Neural cell (in vitro differentiated cells): ENCODE results near the gene CFAP20DC. TPM values are rescaled to one million over a fixed set of nuclear protein-coding genes. Genes with fewer than 3 reads are reported as not detected.

Experiments
- H2AFZ ChIP-seq: fragments of 200-600, 300-800 bp; sonication (generic), shearing (Covaris generic); 2 replicates; pipeline ENCODE4 v1.6.0; 2014; ENCODE audit warnings: low read depth, mild to moderate bottlenecking, antibody characterized with exemption, low read length, moderate library complexity
- H3F3A ChIP-seq: fragments of 200-600 bp; shearing (Covaris generic); 2 replicates; pipeline ENCODE4 v1.6.1; 2016; ENCODE audit warnings: mild to moderate bottlenecking, moderate library complexity, mixed read lengths, antibody characterized with exemption, low read length; ENCODE audit not compliant: insufficient read depth, poor library complexity, severe bottlenecking
- H3K27ac ChIP-seq: fragments of 200-600, 300-800 bp; sonication (generic), shearing (Covaris generic); 2 replicates; pipeline ENCODE4 v1.5.1; 2014; ENCODE audit warnings: mild to moderate bottlenecking, low read length, moderate library complexity
- H3K27me3 ChIP-seq: fragments of 300-800, 200-600 bp; sonication (generic), shearing (Covaris generic); 2 replicates; pipeline ENCODE4 v1.6.0; 2014; ENCODE audit warnings: mild to moderate bottlenecking, low read depth, low read length, moderate library complexity; ENCODE audit not compliant: insufficient read depth
- H3K36me3 ChIP-seq: fragments of 300-800, 200-600 bp; sonication (generic), shearing (Covaris generic); 2 replicates; pipeline ENCODE4 v1.5.1; 2014; ENCODE audit warnings: mild to moderate bottlenecking, antibody characterized with exemption, low read length, moderate library complexity; ENCODE audit not compliant: insufficient read depth
- H3K4me2 ChIP-seq: fragments of 300-800, 200-600 bp; sonication (generic), shearing (Covaris generic); 2 replicates; pipeline ENCODE4 v1.6.0; 2014; ENCODE audit warnings: mild to moderate bottlenecking, low read length
- H3K4me3 ChIP-seq: fragments of 300-800, 200-600 bp; sonication (generic), shearing (Covaris generic); 2 replicates; pipeline ENCODE4 v1.5.1; 2014; ENCODE audit warnings: mild to moderate bottlenecking, low read length, moderate library complexity
- H3K79me2 ChIP-seq: fragments of 200-600 bp; shearing (Covaris generic); replicated peaks from 2 replicates; pipeline ENCODE4 v1.6.0; 2014; ENCODE audit warnings: mild to moderate bottlenecking, low read length, moderate library complexity; ENCODE audit not compliant: insufficient read depth
- H3K9ac ChIP-seq: fragments of 300-800, 200-600 bp; sonication (generic), shearing (Covaris generic); 2 replicates; pipeline ENCODE4 v1.6.1; 2016; ENCODE audit warnings: mild to moderate bottlenecking, low read length, mixed read lengths
- H3K9me2 ChIP-seq: fragments of 200-600 bp; shearing (Covaris generic); 2 replicates; pipeline ENCODE4 v1.6.1; 2016; ENCODE audit warnings: mild to moderate bottlenecking, low read length, mixed read lengths; ENCODE audit not compliant: insufficient read depth
- H3K9me3 ChIP-seq: fragments of 200-600, 300-800 bp; sonication (generic), shearing (Covaris generic); 2 replicates; pipeline ENCODE4 v1.6.1; 2016; ENCODE audit warnings: mild to moderate bottlenecking, mixed run types, low read length, moderate library complexity, mixed read lengths
- H4K20me1 ChIP-seq: fragments of 200-600 bp; shearing (Covaris generic); 2 replicates; pipeline ENCODE4 v1.6.1; 2016; ENCODE audit warnings: mild to moderate bottlenecking, mixed run types; ENCODE audit not compliant: insufficient read depth
- EP300 ChIP-seq: fragments of 450-650 bp; conservative IDR thresholded peaks from 2 replicates; pipeline ENCODE4 v1.6.1; 2014; ENCODE audit warnings: antibody characterized with exemption, mild to moderate bottlenecking, moderate library complexity; ENCODE audit not compliant: poor library complexity, severe bottlenecking
- EZH2 ChIP-seq: fragments of 200-600, 300-800 bp; shearing (Covaris generic), sonication (generic); IDR thresholded peaks from 2 replicates; pipeline ENCODE4 v1.6.1; 2014; ENCODE audit warnings: antibody characterized with exemption, low read length, borderline replicate concordance, mild to moderate bottlenecking; ENCODE audit not compliant: insufficient read depth, poor library complexity, severe bottlenecking
- MXI1 ChIP-seq: fragments of 450-650 bp; conservative IDR thresholded peaks from 2 replicates; pipeline ENCODE4 v1.6.1; 2014; ENCODE audit warnings: antibody characterized with exemption, mild to moderate bottlenecking; ENCODE audit not compliant: poor library complexity, severe bottlenecking
- POLR2AphosphoS5 ChIP-seq: IDR thresholded peaks from 2 replicates; pipeline ENCODE4 v1.6.1; 2012
- RAD21 ChIP-seq: fragments of 450-650 bp; conservative IDR thresholded peaks from 2 replicates; pipeline ENCODE4 v1.6.1; 2014; ENCODE audit warnings: antibody characterized with exemption, mild to moderate bottlenecking, moderate library complexity
- SMC3 ChIP-seq: fragments of 450-650 bp; conservative IDR thresholded peaks from 2 replicates; pipeline ENCODE4 v1.6.1; 2014; ENCODE audit warnings: antibody characterized with exemption, mild to moderate bottlenecking, moderate library complexity; ENCODE audit not compliant: poor library complexity
- TAF1 ChIP-seq: IDR thresholded peaks from 2 replicates; pipeline ENCODE4 v1.6.1; 2012; ENCODE audit warnings: low read depth
- polyA plus RNA-seq: library from polyadenylated mRNA; depleted of rRNA; stranded (reverse); fragments of >200 nt; gene quantifications from 2 replicates; pipeline ENCODE4 v1.2.3, GENCODE V29; 2014
- TF ChIP-seq, protein P1 (sequence below): fragments of 450-650 bp; IDR thresholded peaks from 2 replicates; pipeline ENCODE4 v1.5.1; 2014; ENCODE audit warnings: antibody characterized with exemption, mild to moderate bottlenecking, moderate library complexity; ENCODE audit not compliant: poor library complexity, severe bottlenecking
- TF ChIP-seq, protein P2 (sequence below): IDR thresholded peaks from 2 replicates; pipeline ENCODE4 v1.6.1; 2012; ENCODE audit warnings: borderline replicate concordance

Gene CFAP20DC
- polyA plus RNA-seq, 1 donor from 2014 or later: not detected

DNA sequence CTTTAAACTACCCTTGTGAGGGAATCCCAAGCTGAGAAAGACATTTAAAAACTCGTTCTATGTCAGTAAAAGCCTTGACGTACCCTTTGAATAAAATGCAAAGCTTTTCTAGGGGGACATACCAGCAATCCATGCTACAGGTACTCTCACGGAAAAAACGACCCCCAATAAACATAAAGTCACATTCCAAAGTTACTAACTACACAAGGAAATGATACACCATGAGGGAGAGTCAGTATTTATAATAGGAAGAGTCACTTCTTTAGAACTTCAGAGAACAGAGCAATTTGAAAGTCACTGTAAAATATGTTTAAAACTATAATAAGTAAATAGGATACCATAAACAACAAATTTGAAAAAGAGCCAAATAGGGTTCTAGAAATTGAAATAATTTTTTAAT, 63.2 kb downstream of the CFAP20DC start:
- Histone ChIP-seq H3K4me3 (no peak overlapping the region), H2AFZ (no peak overlapping the region)

DNA sequence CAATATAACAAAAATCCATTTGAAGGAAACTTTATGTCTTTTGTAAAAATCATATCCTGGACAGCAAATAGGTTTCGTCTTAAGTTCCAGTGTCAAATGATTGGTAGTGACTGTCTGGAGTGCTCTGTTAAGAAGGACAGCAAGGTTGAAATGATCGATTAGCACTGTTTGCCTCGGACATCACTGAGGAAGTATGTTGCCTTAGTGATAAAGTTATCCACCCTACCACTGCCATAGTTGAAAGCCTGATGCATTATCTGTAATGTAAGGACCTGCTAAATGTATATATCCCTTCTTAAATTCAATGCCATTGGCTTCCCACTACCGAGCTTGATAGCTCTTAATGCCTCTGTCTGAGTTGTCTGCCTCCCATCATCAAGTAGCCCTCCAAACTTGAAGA, 70.0 kb downstream of the CFAP20DC start:
- H3K4me3 ChIP-seq: no peak overlapping the region
- no peaks in the 10 kb centered on the region for H4K20me1 ChIP-seq
- H3K9me3 ChIP-seq: no peaks in the 10 kb centered on the region
- no peak overlapping the region for H3K4me2 ChIP-seq
- H3K36me3 ChIP-seq: no peaks in the 10 kb centered on the region
- no peaks in the 10 kb centered on the region for H3K9me2 ChIP-seq
- H3K27ac ChIP-seq: no peak overlapping the region
- no peaks in the 10 kb centered on the region for H3K79me2 ChIP-seq
- H2AFZ ChIP-seq: no peak overlapping the region
- H3K27me3 ChIP-seq: no peaks in the 10 kb centered on the region
- H3K9ac ChIP-seq: no peak overlapping the region
- H3F3A ChIP-seq: no peaks in the 10 kb centered on the region
- TF ChIP-seq POLR2AphosphoS5: no peak
- no peak for TF ChIP-seq EZH2
- no peak for TF ChIP-seq TAF1
- no peak for TF ChIP-seq EP300
- no peak for TF ChIP-seq MXI1
- TF ChIP-seq SMC3: no peak
- TF ChIP-seq, protein P1, sequence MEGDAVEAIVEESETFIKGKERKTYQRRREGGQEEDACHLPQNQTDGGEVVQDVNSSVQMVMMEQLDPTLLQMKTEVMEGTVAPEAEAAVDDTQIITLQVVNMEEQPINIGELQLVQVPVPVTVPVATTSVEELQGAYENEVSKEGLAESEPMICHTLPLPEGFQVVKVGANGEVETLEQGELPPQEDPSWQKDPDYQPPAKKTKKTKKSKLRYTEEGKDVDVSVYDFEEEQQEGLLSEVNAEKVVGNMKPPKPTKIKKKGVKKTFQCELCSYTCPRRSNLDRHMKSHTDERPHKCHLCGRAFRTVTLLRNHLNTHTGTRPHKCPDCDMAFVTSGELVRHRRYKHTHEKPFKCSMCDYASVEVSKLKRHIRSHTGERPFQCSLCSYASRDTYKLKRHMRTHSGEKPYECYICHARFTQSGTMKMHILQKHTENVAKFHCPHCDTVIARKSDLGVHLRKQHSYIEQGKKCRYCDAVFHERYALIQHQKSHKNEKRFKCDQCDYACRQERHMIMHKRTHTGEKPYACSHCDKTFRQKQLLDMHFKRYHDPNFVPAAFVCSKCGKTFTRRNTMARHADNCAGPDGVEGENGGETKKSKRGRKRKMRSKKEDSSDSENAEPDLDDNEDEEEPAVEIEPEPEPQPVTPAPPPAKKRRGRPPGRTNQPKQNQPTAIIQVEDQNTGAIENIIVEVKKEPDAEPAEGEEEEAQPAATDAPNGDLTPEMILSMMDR: no peak
- TF ChIP-seq RAD21: no peak
- TF ChIP-seq, protein P2, sequence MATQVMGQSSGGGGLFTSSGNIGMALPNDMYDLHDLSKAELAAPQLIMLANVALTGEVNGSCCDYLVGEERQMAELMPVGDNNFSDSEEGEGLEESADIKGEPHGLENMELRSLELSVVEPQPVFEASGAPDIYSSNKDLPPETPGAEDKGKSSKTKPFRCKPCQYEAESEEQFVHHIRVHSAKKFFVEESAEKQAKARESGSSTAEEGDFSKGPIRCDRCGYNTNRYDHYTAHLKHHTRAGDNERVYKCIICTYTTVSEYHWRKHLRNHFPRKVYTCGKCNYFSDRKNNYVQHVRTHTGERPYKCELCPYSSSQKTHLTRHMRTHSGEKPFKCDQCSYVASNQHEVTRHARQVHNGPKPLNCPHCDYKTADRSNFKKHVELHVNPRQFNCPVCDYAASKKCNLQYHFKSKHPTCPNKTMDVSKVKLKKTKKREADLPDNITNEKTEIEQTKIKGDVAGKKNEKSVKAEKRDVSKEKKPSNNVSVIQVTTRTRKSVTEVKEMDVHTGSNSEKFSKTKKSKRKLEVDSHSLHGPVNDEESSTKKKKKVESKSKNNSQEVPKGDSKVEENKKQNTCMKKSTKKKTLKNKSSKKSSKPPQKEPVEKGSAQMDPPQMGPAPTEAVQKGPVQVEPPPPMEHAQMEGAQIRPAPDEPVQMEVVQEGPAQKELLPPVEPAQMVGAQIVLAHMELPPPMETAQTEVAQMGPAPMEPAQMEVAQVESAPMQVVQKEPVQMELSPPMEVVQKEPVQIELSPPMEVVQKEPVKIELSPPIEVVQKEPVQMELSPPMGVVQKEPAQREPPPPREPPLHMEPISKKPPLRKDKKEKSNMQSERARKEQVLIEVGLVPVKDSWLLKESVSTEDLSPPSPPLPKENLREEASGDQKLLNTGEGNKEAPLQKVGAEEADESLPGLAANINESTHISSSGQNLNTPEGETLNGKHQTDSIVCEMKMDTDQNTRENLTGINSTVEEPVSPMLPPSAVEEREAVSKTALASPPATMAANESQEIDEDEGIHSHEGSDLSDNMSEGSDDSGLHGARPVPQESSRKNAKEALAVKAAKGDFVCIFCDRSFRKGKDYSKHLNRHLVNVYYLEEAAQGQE: no peak

More for the DNA sequence above, 63.2 kb downstream of the CFAP20DC start:
- Histone ChIP-seq H3K9ac (no peak overlapping the region), H3K27ac (no peak overlapping the region), H3K9me3 (no peaks in the 10 kb centered on the region), H3K79me2 (no peaks in the 10 kb centered on the region), H3F3A (no peaks in the 10 kb centered on the region), H4K20me1 (no peaks in the 10 kb centered on the region), H3K27me3 (no peaks in the 10 kb centered on the region), H3K4me2 (no peak overlapping the region), H3K36me3 (no peaks in the 10 kb centered on the region), H3K9me2 (no peaks in the 10 kb centered on the region)
- TF ChIP-seq EZH2 (no peak), SMC3 (no peak), EP300 (no peak), MXI1 (no peak), RAD21 (no peak), TAF1 (no peak), POLR2AphosphoS5 (no peak)
- TF ChIP-seq, protein P2: no peak
- TF ChIP-seq, protein P1: no peak
